H54 (cell line): ENCODE measurements around the gene CDH22.

ENCODE experiments used
- DNase-seq: peaks from one replicate; pipeline ENCODE4 v3.0.0; 2011; ENCODE audit warnings: low spot score, mixed read lengths; ENCODE audit not compliant: insufficient read length
- FAIRE-seq: peaks from 3 replicates; lab custom pipeline; 2011; peaks lifted over from hg19 to GRCh38; lab: Jason Lieb, UNC
- POLR2A ChIP-seq: IDR thresholded peaks from 2 replicates; pipeline ENCODE4 v1.6.1; 2011; ENCODE audit warnings: low read depth, mild to moderate bottlenecking, low read length

Gene CDH22

DNA sequence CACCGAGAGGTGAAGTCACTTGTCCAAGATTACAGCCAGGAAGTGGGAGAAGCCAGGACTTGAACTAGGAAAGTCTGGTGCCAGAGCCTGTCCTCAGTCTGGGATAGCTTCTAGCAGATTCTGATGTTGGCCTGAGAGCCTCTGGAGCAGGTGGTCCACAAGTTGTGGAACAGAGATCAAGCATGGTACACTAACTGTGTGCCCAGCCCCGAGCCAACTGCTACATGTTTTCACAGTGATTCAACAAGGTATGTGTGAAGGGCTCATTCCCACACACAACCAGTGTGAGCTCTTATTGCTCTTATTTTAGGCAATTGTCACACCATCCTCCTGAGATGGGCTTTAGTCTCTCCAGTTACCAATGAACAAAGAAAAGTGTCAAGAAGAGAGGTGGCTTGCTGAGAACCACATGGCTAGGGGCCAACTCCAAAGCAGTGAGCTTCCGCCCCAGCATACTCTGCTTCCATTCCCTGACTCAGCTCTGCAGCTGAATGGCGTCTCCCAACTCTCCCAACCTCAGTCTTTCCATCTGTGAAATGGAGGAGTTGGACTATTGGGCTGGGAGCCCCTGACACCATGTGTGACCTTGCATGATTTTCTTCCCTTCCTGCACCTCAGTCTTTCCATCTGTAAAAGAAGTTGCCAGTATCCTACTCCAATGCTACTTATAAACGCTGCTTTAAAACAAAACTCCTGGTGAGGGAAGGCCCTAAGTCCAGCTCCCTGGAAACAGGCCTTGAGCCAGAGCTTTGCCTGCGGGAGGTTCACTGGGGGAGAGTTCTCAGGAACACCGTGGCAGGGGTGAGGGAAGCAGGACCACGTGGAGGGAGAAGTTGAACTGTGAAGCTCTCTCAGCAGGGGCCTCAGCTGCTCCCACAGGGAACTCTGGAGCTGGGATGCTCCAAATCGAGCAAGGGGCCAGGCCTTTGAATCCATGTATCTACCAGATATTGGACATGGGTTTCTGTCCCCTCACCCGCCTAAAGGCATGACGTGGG lies 40.9 kb downstream of the CDH22 start:
- no peak for FAIRE-seq

GRCh38 chr20:46265539-46265938 lies 42.8 kb downstream of the CDH22 start:
- no peak for FAIRE-seq

More for the DNA sequence above, 40.9 kb downstream of the CDH22 start:
- TF ChIP-seq POLR2A = no peak
- no peak for DNase-seq

DNA sequence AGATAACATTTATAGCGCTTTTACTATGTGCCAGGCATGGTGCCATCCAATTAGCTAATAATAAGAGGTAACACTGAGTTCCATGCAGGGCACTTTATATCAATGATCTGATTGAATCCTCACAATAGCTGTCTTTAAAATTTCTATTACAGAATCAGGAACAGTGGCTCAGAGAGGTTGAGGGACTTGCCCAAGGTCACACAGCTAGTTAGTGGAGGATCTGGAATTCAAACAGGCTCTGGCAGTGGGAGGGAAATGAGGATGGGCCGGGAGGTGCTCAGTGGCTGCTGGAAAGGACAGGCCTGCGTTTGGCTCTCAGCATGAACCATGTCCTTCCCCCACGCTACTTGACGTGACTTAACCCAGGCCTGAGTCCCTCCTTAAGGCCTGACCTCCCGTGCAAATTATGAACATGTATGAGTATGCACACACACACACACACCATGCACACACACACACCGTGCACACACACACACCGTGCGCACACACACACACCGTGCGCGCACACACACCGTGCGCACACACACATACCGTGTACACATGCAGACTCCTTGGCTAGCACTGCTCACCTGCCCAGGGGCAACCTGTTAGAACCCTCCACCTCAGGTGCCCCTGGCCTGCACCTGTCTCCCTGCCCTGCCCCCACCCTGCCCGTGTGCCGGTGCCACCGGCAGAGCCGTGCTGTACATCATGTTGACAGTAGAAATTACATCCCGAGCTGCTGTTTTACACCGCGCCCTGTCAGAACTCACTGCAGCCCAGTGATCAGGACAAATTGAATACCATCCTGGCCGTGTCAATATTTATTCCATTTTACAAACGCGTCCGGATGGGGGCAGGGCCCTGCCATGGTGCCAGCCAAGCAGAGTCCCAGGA lies 43.7 kb downstream of the CDH22 start:
- no peak for DNase-seq
- TF ChIP-seq POLR2A = no peak
- no peak for FAIRE-seq

More at GRCh38 chr20:46265539-46265938, 42.8 kb downstream of the CDH22 start:
- TF ChIP-seq POLR2A = no peak
- no peak for DNase-seq

GRCh38 chr20:46261456-46262253 lies 46.6 kb downstream of the CDH22 start:
- no peak for TF ChIP-seq POLR2A
- no peak for FAIRE-seq
- no peak for DNase-seq

- FAIRE-seq (no peak), DNase-seq (no peak)
- TF ChIP-seq POLR2A = no peak
Measured at GRCh38 chr20:46260936-46261454, 47.3 kb downstream of the CDH22 start.

DNA sequence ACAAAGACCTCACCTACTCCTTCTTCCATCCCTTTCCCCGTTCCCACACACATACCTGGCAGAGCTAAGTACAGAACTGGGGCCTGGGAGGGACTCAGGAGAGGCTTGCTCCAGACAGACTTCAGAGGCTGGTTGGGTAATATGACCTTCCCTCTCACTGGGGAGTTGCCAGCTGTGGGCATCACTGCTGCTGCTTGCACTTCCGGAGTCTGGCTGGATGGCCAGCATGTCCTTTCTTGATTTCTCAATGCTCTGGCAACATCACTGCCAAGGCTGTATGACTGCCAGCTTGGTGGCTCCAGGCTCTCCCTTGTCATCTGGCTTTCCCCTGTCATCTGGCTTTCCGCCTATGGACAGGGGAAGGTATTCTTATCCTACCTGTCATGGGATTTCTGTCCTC lies 47.8 kb downstream of the CDH22 start:
- FAIRE-seq = no peak
- DNase-seq = no peak

DNA sequence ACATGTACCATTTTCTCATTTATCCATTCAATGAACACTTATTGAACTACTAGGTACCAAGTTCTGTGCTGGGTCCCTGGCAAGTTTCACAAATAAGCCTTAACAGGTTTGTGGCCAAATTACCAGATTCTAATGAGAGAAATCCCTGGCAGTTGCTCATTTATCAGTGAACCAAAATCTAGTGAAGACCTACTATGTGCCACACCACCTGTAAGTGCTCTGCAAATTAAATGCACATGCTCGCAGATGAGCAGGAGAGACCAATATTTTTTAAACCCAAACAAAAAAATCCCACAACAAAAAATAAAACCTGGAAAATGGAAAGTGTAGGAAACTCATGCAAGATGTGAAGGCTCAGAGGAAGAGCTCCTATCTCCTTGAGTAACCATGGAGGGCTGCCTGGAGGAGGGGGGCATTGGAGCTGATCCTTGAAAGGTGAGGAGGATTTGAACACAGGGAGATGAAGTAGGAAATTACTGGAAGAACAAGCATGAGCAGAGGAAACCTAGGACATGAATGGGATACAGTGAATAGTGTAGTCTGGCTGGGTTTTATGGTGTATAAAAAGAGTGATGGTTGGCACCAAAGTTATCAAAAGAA lies 48.9 kb downstream of the CDH22 start:
- FAIRE-seq (no peak), DNase-seq (no peak)
- TF ChIP-seq POLR2A = no peak

More for the DNA sequence above, 47.8 kb downstream of the CDH22 start:
- no peak for TF ChIP-seq POLR2A

- no peak for TF ChIP-seq POLR2A
- FAIRE-seq = no peak
Measured at GRCh38 chr20:46257887-46258286, 50.4 kb downstream of the CDH22 start.

DNA sequence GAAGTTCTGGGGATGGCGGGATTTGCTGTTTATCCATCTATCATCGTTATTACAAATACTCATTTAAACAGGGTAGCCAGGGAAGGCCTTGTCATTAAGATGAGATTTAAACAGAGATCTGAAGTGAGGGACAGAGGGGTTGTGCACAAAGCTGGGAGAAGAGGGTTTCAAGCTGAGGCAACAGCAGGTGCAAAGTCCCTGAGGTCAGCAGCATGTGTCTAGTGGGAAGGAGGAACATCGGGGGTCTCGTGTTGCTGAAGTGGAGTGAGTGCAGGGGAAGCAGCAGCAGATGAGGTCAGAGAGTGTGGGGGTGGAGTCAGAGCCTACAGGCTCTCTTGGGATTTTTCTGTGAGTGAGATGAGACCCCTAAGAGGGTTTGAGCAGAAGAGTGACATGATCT lies 52.0 kb downstream of the CDH22 start:
- DNase-seq = no peak
- no peak for FAIRE-seq
- no peak for TF ChIP-seq POLR2A

More at GRCh38 chr20:46257887-46258286, 50.4 kb downstream of the CDH22 start:
- DNase-seq = no peak

- DNase-seq (peak; percentile 70), FAIRE-seq (no peak)
- TF ChIP-seq POLR2A = no peak
Measured at GRCh38 chr20:46255440-46256104, 52.7 kb downstream of the CDH22 start.

DNA sequence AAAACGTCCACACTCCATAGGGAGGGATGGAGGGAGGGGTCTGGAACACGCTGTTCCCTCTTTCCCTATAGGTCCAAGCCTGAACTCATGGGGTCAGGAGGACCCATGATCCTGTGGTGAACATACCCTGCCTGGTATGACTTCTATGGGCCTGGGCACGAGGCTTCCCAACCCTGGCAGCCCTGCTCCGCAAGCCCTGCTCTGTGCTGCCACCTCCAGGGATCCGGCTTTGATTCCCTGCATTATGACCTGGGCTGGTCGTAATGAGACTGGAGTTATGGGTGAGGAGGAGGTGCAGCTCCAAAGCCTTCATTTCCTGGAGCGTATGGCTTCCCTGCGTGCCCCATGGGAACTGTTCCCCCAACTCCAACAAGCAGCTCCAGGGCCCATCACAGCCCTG lies 54.9 kb downstream of the CDH22 start:
- no peak for TF ChIP-seq POLR2A
- DNase-seq (peak; percentile 74), FAIRE-seq (no peak)
